Esophagus (tissue), 2 donors: Measurements from ENCODE around the gene SCARB2. TPM values are rescaled to one million over a fixed set of nuclear protein-coding genes. Genes with fewer than 3 reads are reported as not detected.

ENCODE experiments used
- H3K27ac ChIP-seq, 2 donors: one replicate each; pipeline ENCODE4 v1.5.1; 2013; ENCODE audit warnings: low read depth in 2 of 2, mild to moderate bottlenecking in 2 of 2, inconsistent platforms in 1 of 2, low read length in 1 of 2, moderate library complexity in 1 of 2
- H3K27me3 ChIP-seq, 2 donors: one replicate each; pipeline ENCODE4 v1.6.1; 2013; ENCODE audit warnings: low read length in 2 of 2, control low read depth in 1 of 2, mild to moderate bottlenecking in 1 of 2; ENCODE audit not compliant: insufficient read depth in 2 of 2, control insufficient read depth in 1 of 2
- H3K36me3 ChIP-seq, 2 donors: one replicate each; pipeline ENCODE4 v1.6.1; 2013; ENCODE audit warnings: low read length in 1 of 2; ENCODE audit not compliant: control insufficient read depth in 2 of 2, insufficient read depth in 2 of 2
- H3K4me1 ChIP-seq, 2 donors: one replicate each; pipeline ENCODE4 v1.6.1; 2013; ENCODE audit warnings: low read length in 1 of 2; ENCODE audit not compliant: control insufficient read depth in 2 of 2, insufficient read depth in 2 of 2
- H3K4me3 ChIP-seq, 2 donors: one replicate each; pipeline ENCODE4 v1.5.1; 2013; ENCODE audit warnings: low read length in 2 of 2, mild to moderate bottlenecking in 2 of 2, low read depth in 1 of 2, moderate library complexity in 1 of 2
- H3K9me3 ChIP-seq, 2 donors: one replicate each; pipeline ENCODE4 v1.6.1; 2013; ENCODE audit warnings: mild to moderate bottlenecking in 2 of 2, low read depth in 1 of 2, low read length in 1 of 2, moderate library complexity in 1 of 2; ENCODE audit not compliant: control insufficient read depth in 2 of 2, insufficient read depth in 1 of 2
- WGBS, 2 donors: extraction: QIAGEN DNeasy Blood & Tissue Kit; methylation state at CpG; one replicate each; pipeline ENCODE4 v1.1.7; 2013; 5-methylcytosine and 5-hydroxymethylcytosine counted together
- polyA plus RNA-seq, 2 donors: library from polyadenylated mRNA; stranded (reverse); fragments of 200-250 nt; gene quantifications; one replicate each; pipeline ENCODE4 v1.2.3, GENCODE V29; 2013
- donor health status: healthy with polysubstance abuse.
- donor health status: Bipolar disorder and iron deficiency.

Gene SCARB2
- polyA plus RNA-seq, 2 donors, result 21.7 to 26.3 TPM

DNA sequence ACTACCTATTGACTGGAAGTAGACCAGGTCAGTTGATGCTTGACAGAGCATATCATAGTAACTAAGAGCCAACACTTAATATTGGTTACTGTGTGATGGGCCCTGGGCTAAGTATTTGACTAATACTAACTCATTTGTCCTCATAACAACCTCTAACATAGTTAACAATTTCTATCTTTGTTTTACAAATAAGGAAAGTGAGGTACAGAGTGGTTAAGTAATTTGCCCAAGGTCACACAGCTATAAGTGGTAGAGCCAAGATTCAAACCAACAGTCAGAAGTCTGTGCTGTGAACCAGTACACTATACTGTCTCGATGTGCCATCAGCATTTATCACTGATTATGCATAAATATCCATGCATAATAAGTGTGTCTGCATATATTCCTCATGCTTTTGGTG is 38.3 kb downstream of the SCARB2 start:
- H3K4me3 ChIP-seq, result no peak overlapping the region
- no peaks in the 10 kb centered on the region for H3K4me1 ChIP-seq
- H3K27me3 ChIP-seq, result no peaks in the 10 kb centered on the region
- WGBS, 2 donors, result 94 to 97% methylated on average over 1 of the region's 1 CpG
- H3K9me3 ChIP-seq, result no peaks in the 10 kb centered on the region
- peaks cover 9 to 12% of the 10 kb centered on the region in 2 donors for H3K36me3 ChIP-seq
- H3K27ac ChIP-seq, result no peak overlapping the region

DNA sequence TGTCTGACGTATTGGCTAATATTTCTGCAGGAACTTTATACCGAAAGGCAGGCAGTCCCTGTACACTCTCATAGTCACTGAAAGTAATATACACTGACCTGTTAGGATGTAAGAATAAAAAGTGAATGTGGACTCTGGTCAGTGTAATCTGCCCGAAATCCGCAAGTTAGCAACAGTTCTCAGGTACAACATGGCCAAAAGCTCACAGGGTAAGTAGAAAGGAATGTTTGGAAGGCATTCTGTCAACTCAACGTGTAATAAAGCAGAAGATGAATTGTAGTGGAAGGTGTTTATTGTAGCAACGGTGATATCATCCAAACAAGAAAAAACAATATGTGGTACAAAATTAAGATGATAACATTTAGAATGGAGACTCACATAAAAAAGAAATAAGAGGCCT is 39.4 kb downstream of the SCARB2 start:
- H3K4me1 ChIP-seq, result no peaks in the 10 kb centered on the region
- H3K27ac ChIP-seq, result no peak overlapping the region
- H3K4me3 ChIP-seq, result no peak overlapping the region
- H3K27me3 ChIP-seq, result no peaks in the 10 kb centered on the region
- 83 to 87% methylated on average over 6 of the region's 6 CpGs for WGBS, 2 donors
- H3K9me3 ChIP-seq, result no peaks in the 10 kb centered on the region
- peaks cover 5 to 12% of the 10 kb centered on the region in 2 donors for H3K36me3 ChIP-seq

DNA sequence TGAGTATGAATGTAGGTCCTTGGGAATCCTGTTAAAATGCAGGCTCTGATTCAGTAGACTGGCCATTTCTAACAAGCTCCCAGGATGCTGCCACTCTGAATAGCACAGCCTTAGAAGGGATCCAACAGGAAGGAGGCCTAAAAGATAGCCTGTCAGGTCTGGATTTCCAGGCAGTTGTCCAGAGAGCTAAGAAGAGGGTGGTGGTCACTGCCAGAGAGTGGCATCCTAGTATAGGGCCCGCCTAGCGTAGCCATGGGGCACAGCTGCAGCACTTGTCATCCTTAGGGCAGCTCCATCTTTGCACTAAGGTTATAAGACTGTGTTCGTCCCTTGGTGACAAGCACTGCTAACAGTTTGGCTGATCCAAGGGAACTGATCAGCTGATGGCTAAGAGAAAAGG is 44.9 kb downstream of the SCARB2 start:
- no peak overlapping the region for H3K27ac ChIP-seq
- peaks cover 3 to 16% of the 10 kb centered on the region in 2 donors for H3K36me3 ChIP-seq
- WGBS, 2 donors, result 96 to 100% methylated on average over 3 of the region's 3 CpGs
- H3K4me1 ChIP-seq, result no peaks in the 10 kb centered on the region
- H3K27me3 ChIP-seq, result no peaks in the 10 kb centered on the region
- H3K9me3 ChIP-seq, result no peaks in the 10 kb centered on the region
- no peak overlapping the region for H3K4me3 ChIP-seq

DNA sequence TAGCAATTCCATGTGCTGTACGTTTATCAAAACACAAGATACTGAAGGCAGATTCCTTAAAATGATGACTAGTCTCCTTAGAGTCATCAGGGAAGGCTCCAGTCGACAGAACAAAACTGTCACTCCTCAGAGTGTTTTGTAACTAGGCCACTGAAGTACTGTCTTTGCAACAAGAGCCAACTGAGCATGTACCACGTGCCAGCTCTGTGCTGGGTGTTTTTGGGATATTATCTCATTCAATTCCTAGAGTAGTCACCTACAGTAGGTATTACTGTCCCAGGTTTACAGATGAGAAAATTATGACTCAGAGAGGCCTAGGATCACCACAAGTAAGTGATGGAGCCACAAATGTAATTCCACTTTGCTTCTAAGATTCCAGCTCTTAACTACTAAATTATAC is 47.1 kb downstream of the SCARB2 start:
- Histone ChIP-seq H3K4me1 (no peaks in the 10 kb centered on the region), H3K27ac (no peak overlapping the region), H3K9me3 (no peaks in the 10 kb centered on the region), H3K27me3 (no peaks in the 10 kb centered on the region), H3K4me3 (no peak overlapping the region), H3K36me3 (peaks cover 8 to 17% of the 10 kb centered on the region in 2 donors)
- 93% methylated on average over 3 of the region's 3 CpGs for WGBS, 2 donors

DNA sequence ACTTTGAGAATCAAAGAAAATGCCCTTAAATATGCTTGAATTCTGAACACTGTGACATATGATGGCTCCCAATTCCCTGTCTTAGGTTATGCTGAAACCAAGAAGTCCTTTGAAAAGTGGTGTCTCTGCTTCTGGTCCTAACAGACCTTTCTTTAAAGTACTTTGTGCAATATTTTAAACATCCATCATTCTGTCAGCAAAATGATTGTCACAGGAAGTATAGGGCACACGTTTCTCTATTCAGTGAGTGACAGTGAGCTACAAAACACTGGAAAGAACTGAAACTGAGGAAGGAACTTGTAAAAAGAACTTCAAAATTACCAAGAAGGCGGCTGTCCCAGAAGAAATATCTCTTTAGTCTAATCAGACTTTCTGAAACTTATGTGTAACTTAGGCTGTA is 53.3 kb downstream of the SCARB2 start:
- Histone ChIP-seq H3K27me3 (no peaks in the 10 kb centered on the region), H3K4me1 (no peaks in the 10 kb centered on the region), H3K27ac (no peak overlapping the region), H3K36me3 (peaks cover 9% of the 10 kb centered on the region in 2 donors), H3K9me3 (no peaks in the 10 kb centered on the region), H3K4me3 (no peak overlapping the region)
- WGBS, 2 donors, result 47% methylated on average over 2 of the region's 2 CpGs

DNA sequence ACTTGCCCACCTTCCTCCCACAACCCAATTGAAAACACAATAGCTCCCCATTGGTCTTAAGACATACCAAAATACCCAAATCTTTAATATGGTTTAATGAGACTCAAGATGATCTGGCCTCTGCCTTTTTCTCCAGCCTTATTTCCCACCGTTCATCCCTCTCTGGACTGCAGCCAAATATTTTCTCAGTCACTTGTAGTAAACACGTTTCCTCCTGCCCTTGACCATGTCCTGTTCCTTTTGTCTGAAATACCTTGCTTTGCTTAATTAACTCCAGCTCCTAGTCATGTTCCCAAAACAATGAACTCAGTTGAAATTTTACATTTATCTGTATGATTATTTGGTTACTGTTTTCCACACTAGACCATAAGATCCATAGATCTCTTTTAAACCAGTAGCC is 57.0 kb downstream of the SCARB2 start:
- H3K27ac ChIP-seq, result no peak overlapping the region
- H3K27me3 ChIP-seq, result no peaks in the 10 kb centered on the region
- H3K4me1 ChIP-seq, result no peaks in the 10 kb centered on the region
- no peak overlapping the region for H3K4me3 ChIP-seq
- 2 to 11% methylated on average over 2 of the region's 2 CpGs for WGBS, 2 donors
- H3K36me3 ChIP-seq, result peaks cover 3 to 6% of the 10 kb centered on the region in 2 donors
- H3K9me3 ChIP-seq, result no peaks in the 10 kb centered on the region

DNA sequence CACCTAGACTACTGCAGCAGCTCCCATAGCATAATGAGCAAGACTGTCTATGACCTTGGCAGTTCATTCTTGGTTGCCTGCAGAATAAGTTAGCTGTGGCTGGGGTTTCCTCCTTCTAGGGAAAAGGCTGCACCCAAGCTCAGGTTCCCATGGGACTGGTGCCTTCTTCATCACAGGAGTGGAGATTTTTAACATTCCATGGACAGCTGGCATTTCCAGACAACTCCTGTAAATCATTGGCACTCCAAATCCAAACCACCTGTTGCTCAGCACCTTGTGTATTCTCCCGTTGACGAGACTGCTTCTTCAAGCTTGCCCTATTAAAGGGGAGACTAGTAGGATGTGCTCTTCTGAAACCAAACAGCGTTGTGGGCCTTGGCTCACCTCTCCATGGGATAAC is 57.6 kb downstream of the SCARB2 start:
- WGBS, 2 donors, result 89 to 95% methylated on average over 3 of the region's 3 CpGs
- Histone ChIP-seq H3K4me1 (no peaks in the 10 kb centered on the region), H3K27me3 (no peaks in the 10 kb centered on the region), H3K27ac (no peak overlapping the region), H3K36me3 (peaks cover 0 to 2% of the 10 kb centered on the region in 2 donors), H3K4me3 (no peak overlapping the region), H3K9me3 (no peaks in the 10 kb centered on the region)

DNA sequence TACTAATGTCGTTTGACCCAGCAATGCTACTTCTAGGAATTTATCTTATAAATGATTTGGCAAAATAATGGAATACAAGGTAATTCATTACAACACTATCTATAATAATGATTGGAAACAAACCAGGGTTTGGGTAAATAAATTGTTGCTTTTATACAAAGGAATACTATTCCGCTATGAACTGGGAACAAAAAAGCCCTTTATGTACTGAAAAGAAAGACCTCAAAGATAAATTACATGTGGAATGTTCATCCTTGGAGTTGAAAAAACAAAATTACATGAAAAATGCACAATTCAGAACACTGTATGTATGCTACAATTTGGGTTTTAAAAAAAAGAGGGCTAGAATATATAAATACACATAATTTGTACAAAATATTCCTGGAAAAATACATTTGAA is 60.3 kb downstream of the SCARB2 start:
- Histone ChIP-seq H3K27ac (no peak overlapping the region), H3K4me1 (no peaks in the 10 kb centered on the region), H3K4me3 (no peak overlapping the region), H3K27me3 (no peaks in the 10 kb centered on the region), H3K36me3 (no peaks in the 10 kb centered on the region), H3K9me3 (no peaks in the 10 kb centered on the region)
- 84 to 89% methylated on average over 2 of the region's 2 CpGs for WGBS, 2 donors

DNA sequence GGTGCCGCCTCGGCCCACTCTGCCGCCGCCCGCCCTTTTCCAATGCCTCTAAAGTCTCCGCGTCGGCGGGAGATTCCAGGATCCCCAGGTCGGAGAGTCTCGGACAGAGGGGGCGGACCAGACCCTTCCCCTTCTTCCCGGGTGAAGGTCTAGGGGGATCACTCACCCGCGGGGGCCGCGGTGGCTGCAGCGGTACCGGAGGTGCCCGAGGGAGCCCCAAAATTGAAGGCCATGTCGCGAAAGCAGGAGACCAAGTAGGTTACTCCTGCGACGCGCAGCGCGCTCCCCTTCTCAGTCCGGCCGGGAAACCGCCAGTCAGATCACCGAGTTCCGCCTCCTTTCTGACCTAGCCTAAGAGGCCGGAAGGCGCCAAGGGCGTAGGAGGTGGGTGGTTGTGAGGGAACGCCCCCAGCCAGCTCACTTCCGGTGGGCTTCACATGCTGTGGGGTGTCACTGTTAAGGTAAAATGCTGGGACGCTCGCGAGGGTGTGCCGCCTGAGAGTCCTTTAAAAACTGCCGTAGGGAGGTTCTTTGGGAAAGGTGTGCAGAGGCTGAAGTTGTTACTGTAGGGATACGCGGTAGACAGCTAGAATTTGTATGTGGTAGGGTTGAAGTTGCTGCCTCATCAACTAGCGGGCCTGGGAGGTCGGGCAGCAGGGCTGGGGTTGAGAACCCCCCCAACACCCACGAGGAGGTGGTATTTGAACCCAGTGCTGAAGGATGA is 65.3 kb downstream of the SCARB2 start, which contains the start of gene NUP54:
NUP54 (minus strand) TSS at position 256 of the 724 bp plus-strand sequence; CDS start at position 233, 23 bp downstream.
- H3K4me3 ChIP-seq, result peak within 1 kb of the TSS; percentile 77 to 83
- H3K27ac ChIP-seq, result peak within 1 kb of the TSS; percentile 89 to 93
- no peaks in the 10 kb centered on the region for H3K36me3 ChIP-seq
- no peaks in the 10 kb centered on the region for H3K27me3 ChIP-seq
- no peaks in the 10 kb centered on the region for H3K4me1 ChIP-seq
- 0% methylated on average over 47 of the region's 47 CpGs for WGBS, 2 donors
- H3K9me3 ChIP-seq, result no peaks in the 10 kb centered on the region
